Breast epithelium (tissue), 4 donors: Measurements from ENCODE around the gene SH3BGRL. TPM values are rescaled to one million over a fixed set of nuclear protein-coding genes. Genes with fewer than 3 reads are reported as not detected.

Experiments
- DNase-seq, 2 donors: peaks; one replicate each; pipeline ENCODE4 v3.0.0-alpha.2; 2019; ENCODE audit warnings: low spot score in 2 of 2
- H3K27ac ChIP-seq, 2 donors: fragments of 200-600 bp; sonication (generic) in 1 of 2; one replicate each; pipeline ENCODE4 v1.5.1; 2016 to 2019; ENCODE audit warnings: mild to moderate bottlenecking in 1 of 2
- H3K27me3 ChIP-seq, 2 donors: fragments of 200-600 bp; sonication (generic) in 1 of 2; one replicate each; pipeline versions ENCODE4 v1.5.1 to v1.6.0; 2017 to 2019; ENCODE audit warnings: control low read depth in 1 of 2, mild to moderate bottlenecking in 1 of 2
- H3K36me3 ChIP-seq: fragments of 200-600 bp; one replicate; pipeline ENCODE4 v1.5.1; 2019
- H3K4me1 ChIP-seq, 2 donors: fragments of 200-600 bp; sonication (generic); one replicate each; pipeline ENCODE4 v1.5.1; 2016 to 2019; ENCODE audit warnings: control low read depth in 1 of 2
- H3K4me3 ChIP-seq, 3 donors: fragments of 200-600 bp; sonication (generic); 1 replicate in 2 of 3; 2 replicates in 1 of 3; pipeline ENCODE4 v1.5.1; 2016 to 2019; ENCODE audit warnings: mild to moderate bottlenecking in 3 of 3, moderate library complexity in 2 of 3
- H3K9me3 ChIP-seq, 2 donors: fragments of 200-600 bp; sonication (generic) in 1 of 2; one replicate each; pipeline ENCODE4 v1.5.1; 2016 to 2019; ENCODE audit warnings: control low read depth in 1 of 2
- POLR2A ChIP-seq: fragments of 450-650 bp; IDR thresholded peaks from one replicate; pipeline ENCODE4 v1.6.1; 2016; ENCODE audit warnings: antibody characterized with exemption, mild to moderate bottlenecking, moderate library complexity
- POLR2AphosphoS5 ChIP-seq, 3 donors: sonication (generic); formaldehyde crosslinking; IDR thresholded peaks; one replicate each; pipeline ENCODE4 v1.6.1; 2017; ENCODE audit warnings: antibody characterized with exemption in 3 of 3
- intact Hi-C: fragments of 100-400 bp; cut with DNase I; formaldehyde crosslinking; loops from one replicate; pipeline ENCODE4 v1.15.1; 2023; ENCODE audit warnings: low total_unique reads
- total RNA-seq, 3 donors: library from RNA; depleted of rRNA; stranded (reverse); fragments of >200 nt; gene quantifications; one replicate each; pipeline ENCODE4 v1.1.0, GENCODE V29; 2016
- TF ChIP-seq, protein P1 (sequence below), 3 donors: fragments of 450-650 bp; IDR thresholded peaks; one replicate each; pipeline ENCODE4 v1.5.1; 2016 to 2017; ENCODE audit warnings: antibody characterized with exemption in 3 of 3, mild to moderate bottlenecking in 3 of 3, moderate library complexity in 3 of 3

The SH3BGRL gene
- total RNA-seq: 100 to 1,000 TPM; 145 to 294 (median 180) TPM

DNA sequence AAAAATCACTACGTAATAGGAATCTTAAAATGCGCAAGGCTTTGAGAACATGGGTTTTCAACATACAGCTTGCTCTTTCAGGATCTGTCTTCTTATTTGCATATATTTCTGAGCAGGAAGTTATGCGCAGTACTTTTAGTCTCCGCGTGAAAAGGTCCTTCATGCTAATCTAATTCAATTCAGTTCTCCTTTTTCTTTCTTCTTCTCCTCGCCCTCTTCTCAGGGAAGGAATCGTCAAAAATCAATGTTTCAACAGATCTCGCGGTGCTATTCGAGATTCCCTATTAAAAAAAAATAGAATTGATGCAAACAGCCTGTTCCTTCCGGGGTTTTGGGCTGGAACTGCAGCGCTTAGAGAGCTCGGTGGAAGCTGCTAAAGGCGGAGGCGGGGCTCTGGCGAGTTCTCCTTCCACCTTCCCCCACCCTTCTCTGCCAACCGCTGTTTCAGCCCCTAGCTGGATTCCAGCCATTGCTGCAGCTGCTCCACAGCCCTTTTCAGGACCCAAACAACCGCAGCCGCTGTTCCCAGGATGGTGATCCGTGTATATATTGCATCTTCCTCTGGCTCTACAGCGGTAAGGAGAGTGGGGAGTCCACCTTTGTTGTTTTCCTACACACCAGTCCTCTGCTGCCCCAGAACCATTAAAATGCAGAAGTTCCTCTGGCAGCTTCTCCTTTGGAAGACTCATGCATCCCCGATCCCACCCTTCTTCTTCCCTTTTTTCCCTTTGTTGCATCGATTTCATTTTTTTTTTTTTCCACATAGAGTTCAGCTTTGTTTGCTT lies at the start of gene SH3BGRL, which contains the start of gene HMGN5:
Gene SH3BGRL (plus strand): TSS at position 432 of the 785 bp plus-strand sequence. CDS start 99 bp downstream, at position 531.
Gene HMGN5 (minus strand): TSS at position 243 of the 785 bp plus-strand sequence. CDS start 80,364 bp downstream, outside the sequence.
- H3K4me3 ChIP-seq: peak within 1 kb of the TSS; percentile 51 to 68 (median 60)
- intact Hi-C loops: no loop called here
- no peaks in the 10 kb centered on the region for H3K4me1 ChIP-seq
- H3K36me3 ChIP-seq: no peaks in the 10 kb centered on the region
- H3K9me3 ChIP-seq: no peaks in the 10 kb centered on the region
- TF ChIP-seq POLR2A (no peak), POLR2AphosphoS5 (IDR thresholded peaks at IDR 0.05) (peak in 2 of 3 donors; percentile 15 to 17)
- TF ChIP-seq, protein P1, sequence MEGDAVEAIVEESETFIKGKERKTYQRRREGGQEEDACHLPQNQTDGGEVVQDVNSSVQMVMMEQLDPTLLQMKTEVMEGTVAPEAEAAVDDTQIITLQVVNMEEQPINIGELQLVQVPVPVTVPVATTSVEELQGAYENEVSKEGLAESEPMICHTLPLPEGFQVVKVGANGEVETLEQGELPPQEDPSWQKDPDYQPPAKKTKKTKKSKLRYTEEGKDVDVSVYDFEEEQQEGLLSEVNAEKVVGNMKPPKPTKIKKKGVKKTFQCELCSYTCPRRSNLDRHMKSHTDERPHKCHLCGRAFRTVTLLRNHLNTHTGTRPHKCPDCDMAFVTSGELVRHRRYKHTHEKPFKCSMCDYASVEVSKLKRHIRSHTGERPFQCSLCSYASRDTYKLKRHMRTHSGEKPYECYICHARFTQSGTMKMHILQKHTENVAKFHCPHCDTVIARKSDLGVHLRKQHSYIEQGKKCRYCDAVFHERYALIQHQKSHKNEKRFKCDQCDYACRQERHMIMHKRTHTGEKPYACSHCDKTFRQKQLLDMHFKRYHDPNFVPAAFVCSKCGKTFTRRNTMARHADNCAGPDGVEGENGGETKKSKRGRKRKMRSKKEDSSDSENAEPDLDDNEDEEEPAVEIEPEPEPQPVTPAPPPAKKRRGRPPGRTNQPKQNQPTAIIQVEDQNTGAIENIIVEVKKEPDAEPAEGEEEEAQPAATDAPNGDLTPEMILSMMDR (IDR thresholded peaks at IDR 0.05): no peak
- DNase-seq: peak; percentile 64 to 70
- peaks cover 0 to 7% of the 10 kb centered on the region in 2 donors for H3K27me3 ChIP-seq
- peak within 1 kb of the TSS; percentile 70 to 75 for H3K27ac ChIP-seq

DNA sequence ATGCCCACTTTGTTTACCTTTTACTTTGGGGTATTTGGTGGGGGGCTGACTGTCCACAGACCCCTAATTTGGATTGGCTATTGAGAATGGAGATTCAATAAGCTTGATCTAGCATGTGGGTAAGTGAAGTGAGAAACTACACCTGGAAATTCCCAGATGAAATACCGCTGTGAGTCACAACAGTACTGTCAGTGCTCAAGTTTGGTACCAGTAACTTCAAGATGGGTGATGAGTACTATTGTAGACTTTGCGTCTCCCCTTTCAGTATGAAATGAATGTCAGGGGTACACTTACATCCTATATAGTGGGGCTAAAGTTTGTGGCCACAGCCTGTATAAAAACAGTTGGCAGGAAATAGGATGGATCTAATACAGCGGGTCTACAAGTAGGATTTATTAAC lies 33.5 kb upstream of the SH3BGRL start:
- Histone ChIP-seq H3K4me3 (no peak overlapping the region), H3K9me3 (no peaks in the 10 kb centered on the region), H3K27ac (no peak overlapping the region), H3K27me3 (peaks cover 0 to 16% of the 10 kb centered on the region in 2 donors), H3K36me3 (no peaks in the 10 kb centered on the region), H3K4me1 (no peaks in the 10 kb centered on the region)
- intact Hi-C loops: no loop called here
- no peak for DNase-seq
- TF ChIP-seq POLR2AphosphoS5 (IDR thresholded peaks at IDR 0.05) (no peak), POLR2A (no peak)
- TF ChIP-seq, protein P1 (IDR thresholded peaks at IDR 0.05): no peak

DNA sequence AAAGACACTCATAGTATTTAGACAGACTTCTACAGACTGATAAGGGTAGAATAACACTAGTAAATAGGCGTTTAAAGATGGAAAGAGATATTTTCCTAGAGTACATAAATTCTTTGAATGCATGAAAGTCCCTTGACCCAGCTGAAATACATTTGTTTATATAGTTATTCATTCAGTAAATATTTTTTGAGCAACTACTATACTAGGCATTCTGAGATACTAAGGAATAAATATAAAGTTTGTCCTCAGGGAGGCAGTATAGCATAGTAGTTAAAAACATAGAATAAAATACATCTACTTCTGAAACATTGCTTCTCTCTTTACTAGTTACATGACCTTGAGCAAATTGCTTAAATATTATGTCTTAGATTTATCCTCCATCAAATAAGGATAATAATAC lies 27.6 kb upstream of the SH3BGRL start:
- intact Hi-C loops: no loop called here
- DNase-seq: no peak

DNA sequence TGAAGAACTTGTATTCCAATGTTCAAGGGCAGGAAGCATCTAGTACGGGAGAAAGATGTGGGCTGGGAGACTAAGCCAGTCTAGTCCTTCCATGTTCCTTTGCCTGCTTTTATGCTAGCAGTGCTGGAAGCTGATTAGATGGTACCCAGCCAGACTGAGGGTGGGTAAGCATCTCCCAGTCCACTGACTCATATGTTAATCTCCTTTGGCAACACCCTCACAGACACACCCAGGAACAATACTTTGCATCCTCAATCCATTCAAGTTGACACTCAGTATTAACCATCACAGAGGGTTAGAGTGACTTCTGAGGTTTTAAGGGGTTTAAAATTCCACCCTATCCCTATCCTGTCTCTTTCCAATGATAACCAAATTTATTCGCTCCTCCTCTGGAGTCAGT lies 6.6 kb upstream of the SH3BGRL start:
- intact Hi-C loops: no loop called here

More for the DNA sequence above, 27.6 kb upstream of the SH3BGRL start:
- no peak for TF ChIP-seq POLR2A
- TF ChIP-seq, protein P1 (IDR thresholded peaks at IDR 0.05): peak in 2 of 3 donors; percentile 28 to 32
- Histone ChIP-seq H3K27ac (no peak overlapping the region), H3K4me1 (no peaks in the 10 kb centered on the region), H3K27me3 (no peaks in the 10 kb centered on the region), H3K9me3 (no peaks in the 10 kb centered on the region), H3K36me3 (no peaks in the 10 kb centered on the region), H3K4me3 (no peak overlapping the region)

More for the DNA sequence above, 6.6 kb upstream of the SH3BGRL start:
- Histone ChIP-seq H3K27ac (no peak overlapping the region), H3K4me1 (no peaks in the 10 kb centered on the region), H3K36me3 (no peaks in the 10 kb centered on the region), H3K27me3 (peaks cover 0 to 16% of the 10 kb centered on the region in 2 donors), H3K4me3 (no peak overlapping the region), H3K9me3 (peaks cover 0 to 6% of the 10 kb centered on the region in 2 donors)
- no peak for DNase-seq
- TF ChIP-seq, protein P1 (IDR thresholded peaks at IDR 0.05): no peak
- TF ChIP-seq POLR2A (no peak), POLR2AphosphoS5 (IDR thresholded peaks at IDR 0.05) (no peak)
